Vagina (tissue), 2 donors: ENCODE results near the gene NUDT6.
"Not testable (repeated sequence)": the region's sequence is repeated elsewhere in the genome, so short reads cannot be mapped to it uniquely, and the experiment has no call there.

Source experiments
- POLR2A ChIP-seq, 2 donors: fragments of 450-650 bp; IDR thresholded peaks; one replicate each; pipeline ENCODE4 v1.6.1; 2017; ENCODE audit warnings: antibody characterized with exemption in 2 of 2, mild to moderate bottlenecking in 2 of 2, moderate library complexity in 2 of 2
- POLR2AphosphoS5 ChIP-seq, 2 donors: sonication (generic); formaldehyde crosslinking; IDR thresholded peaks; one replicate each; pipeline ENCODE4 v1.9.0; 2017; ENCODE audit warnings: antibody characterized with exemption in 2 of 2, mild to moderate bottlenecking in 2 of 2, low read depth in 1 of 2; ENCODE audit not compliant: insufficient read depth in 1 of 2
- TF ChIP-seq, protein P1 (sequence below), 3 experiments: fragments of 450-650 bp in 2 of 3; fragments of 200-600 bp in 1 of 3; sonication (generic) in 1 of 3; IDR thresholded peaks; one replicate each; pipeline ENCODE4 v1.5.1; 2017 to 2019; ENCODE audit warnings: antibody characterized with exemption in 3 of 3, mild to moderate bottlenecking in 2 of 3, moderate library complexity in 2 of 3

DNA sequence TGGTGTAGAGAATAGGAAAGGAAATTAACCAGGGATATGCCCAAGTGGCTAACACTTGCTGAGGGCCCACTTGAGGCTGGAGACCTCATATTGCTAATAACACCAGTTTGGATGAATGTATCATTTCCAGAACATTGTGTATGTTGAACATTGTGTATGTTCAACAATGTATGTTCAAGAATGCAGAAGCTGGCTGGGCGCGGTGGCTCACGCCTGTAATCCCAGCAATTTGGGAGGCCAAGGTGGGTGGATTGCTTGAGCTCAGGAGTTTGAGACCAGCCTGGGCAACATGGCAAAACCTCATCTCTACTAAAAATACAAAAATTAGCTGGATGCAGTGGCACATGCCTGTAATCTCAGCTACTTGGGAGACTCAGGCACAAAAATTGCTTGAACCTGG, 72.6 kb downstream of the NUDT6 start:
- TF ChIP-seq, protein P1, sequence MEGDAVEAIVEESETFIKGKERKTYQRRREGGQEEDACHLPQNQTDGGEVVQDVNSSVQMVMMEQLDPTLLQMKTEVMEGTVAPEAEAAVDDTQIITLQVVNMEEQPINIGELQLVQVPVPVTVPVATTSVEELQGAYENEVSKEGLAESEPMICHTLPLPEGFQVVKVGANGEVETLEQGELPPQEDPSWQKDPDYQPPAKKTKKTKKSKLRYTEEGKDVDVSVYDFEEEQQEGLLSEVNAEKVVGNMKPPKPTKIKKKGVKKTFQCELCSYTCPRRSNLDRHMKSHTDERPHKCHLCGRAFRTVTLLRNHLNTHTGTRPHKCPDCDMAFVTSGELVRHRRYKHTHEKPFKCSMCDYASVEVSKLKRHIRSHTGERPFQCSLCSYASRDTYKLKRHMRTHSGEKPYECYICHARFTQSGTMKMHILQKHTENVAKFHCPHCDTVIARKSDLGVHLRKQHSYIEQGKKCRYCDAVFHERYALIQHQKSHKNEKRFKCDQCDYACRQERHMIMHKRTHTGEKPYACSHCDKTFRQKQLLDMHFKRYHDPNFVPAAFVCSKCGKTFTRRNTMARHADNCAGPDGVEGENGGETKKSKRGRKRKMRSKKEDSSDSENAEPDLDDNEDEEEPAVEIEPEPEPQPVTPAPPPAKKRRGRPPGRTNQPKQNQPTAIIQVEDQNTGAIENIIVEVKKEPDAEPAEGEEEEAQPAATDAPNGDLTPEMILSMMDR (IDR thresholded peaks at IDR 0.05) = not testable (repeated sequence)
- not testable (repeated sequence) for TF ChIP-seq POLR2A (IDR thresholded peaks at IDR 0.05); POLR2AphosphoS5 (IDR thresholded peaks at IDR 0.05; ENCODE audit: insufficient read depth in 1 of 2, low read depth in 1 of 2)
